Epithelial cell of proximal tubule (primary cell): ENCODE data around the gene ZNHIT3. TPM values are rescaled to one million over a fixed set of nuclear protein-coding genes. Genes with fewer than 3 reads are reported as not detected.

Source experiments
- DNase-seq: peaks from one replicate; pipeline ENCODE4 v3.0.0-alpha.2; 2011; ENCODE audit warnings: low read depth
- H3K4me3 ChIP-seq: 2 replicates; pipeline ENCODE4 v1.5.1; 2011; ENCODE audit warnings: low read depth, mild to moderate bottlenecking, low read length
- CTCF ChIP-seq: conservative IDR thresholded peaks from 2 replicates; pipeline ENCODE4 v1.5.1; 2012; ENCODE audit warnings: low read depth, mild to moderate bottlenecking, low read length
- total RNA-seq: library from RNA; depleted of rRNA; stranded (reverse); fragments of >200 nt; gene quantifications from 2 replicates; pipeline ENCODE4 v1.2.3, GENCODE V29; 2015

ZNHIT3 gene
- total RNA-seq, 1 donor from 2014 or later, result 56.0 TPM

GRCh38 chr17:36542755-36543154 is 56.3 kb downstream of the ZNHIT3 start:
- TF ChIP-seq CTCF, result no peak
- DNase-seq, result no peak
- H3K4me3 ChIP-seq, result no peak overlapping the region

GRCh38 chr17:36544044-36544306 is 57.5 kb downstream of the ZNHIT3 start:
- no peak for DNase-seq
- TF ChIP-seq CTCF, result peak; percentile 10
- H3K4me3 ChIP-seq, result peak overlapping the region; percentile 79

- DNase-seq, result no peak
- peak within 1 kb of the TSS; percentile 79 for H3K4me3 ChIP-seq
- TF ChIP-seq CTCF, result no peak
Observed at GRCh38 chr17:36544307-36545076, 58.0 kb downstream of the ZNHIT3 start, which contains the start of gene GGNBP2. GGNBP2 (plus strand) TSS chr17:36544919; CDS start chr17:36545725, 806 bp downstream.

GRCh38 chr17:36545077-36545464 is 58.6 kb downstream of the ZNHIT3 start:
- no peak for TF ChIP-seq CTCF
- peak overlapping the region; percentile 79 for H3K4me3 ChIP-seq
- no peak for DNase-seq

Other genes with a start within 250 kb of the ZNHIT3 start
- gene TBC1D3I, start 222.1 kb upstream of the ZNHIT3 start, total RNA-seq, result not detected in 2 replicates
- gene TBC1D3G, start 162.8 kb upstream of the ZNHIT3 start, total RNA-seq, result not detected in 2 replicates
- gene TBC1D3H, start 98.2 kb upstream of the ZNHIT3 start, total RNA-seq, result not detected in 2 replicates
- gene MYO19, start 48.2 kb downstream of the ZNHIT3 start, total RNA-seq, result 93.3 and 107 TPM in 2 replicates
- gene PIGW, start 48.3 kb downstream of the ZNHIT3 start, total RNA-seq, result 6.9 and 12.0 TPM in 2 replicates
- gene GGNBP2, start 58.2 kb downstream of the ZNHIT3 start, total RNA-seq, result 26.9 and 32.6 TPM in 2 replicates
- gene DHRS11, start 105.2 kb downstream of the ZNHIT3 start, total RNA-seq, result 13.2 and 14.8 TPM in 2 replicates
- gene MRM1, start 114.9 kb downstream of the ZNHIT3 start, total RNA-seq, result 9.1 and 13.7 TPM in 2 replicates